SKM-1 (cell line): ENCODE data around the gene HPS1.
A peak's percentile ranks its signal among the peaks of the same experiment; 100 is the strongest.

Experiments
- DNase-seq: peaks from one replicate; lab custom pipeline; 2025; ENCODE audit not compliant: unreplicated experiment; lab: John Stamatoyannopoulos, UW

Gene HPS1

GRCh38 chr10:98433881-98434732 lies 12.6 kb downstream of the HPS1 start:
- DNase-seq = no peak

- DNase-seq = no peak
Measured at GRCh38 chr10:98433371-98433770, 13.4 kb downstream of the HPS1 start.

- no peak for DNase-seq
Measured at GRCh38 chr10:98432330-98432729, 14.4 kb downstream of the HPS1 start.

- no peak for DNase-seq
Measured at GRCh38 chr10:98431016-98431415, 15.7 kb downstream of the HPS1 start.

GRCh38 chr10:98430427-98430826 lies 16.3 kb downstream of the HPS1 start:
- DNase-seq = no peak

GRCh38 chr10:98429320-98430072 lies 17.2 kb downstream of the HPS1 start:
- no peak for DNase-seq

GRCh38 chr10:98427011-98427515 lies 19.7 kb downstream of the HPS1 start:
- no peak for DNase-seq

- peak; percentile 44 for DNase-seq
Measured at GRCh38 chr10:98425511-98426352, 21.0 kb downstream of the HPS1 start.

- no peak for DNase-seq
Measured at GRCh38 chr10:98424295-98425254, 22.2 kb downstream of the HPS1 start.

- DNase-seq = no peak
Measured at GRCh38 chr10:98423691-98424120, 23.0 kb downstream of the HPS1 start.

GRCh38 chr10:98422182-98422581 lies 24.6 kb downstream of the HPS1 start:
- DNase-seq = no peak

- DNase-seq = no peak
Measured at GRCh38 chr10:98420786-98421185, 25.9 kb downstream of the HPS1 start.

- no peak for DNase-seq
Measured at GRCh38 chr10:98419469-98420261, 27.1 kb downstream of the HPS1 start.

- DNase-seq = no peak
Measured at GRCh38 chr10:98418665-98419468, 27.9 kb downstream of the HPS1 start.

GRCh38 chr10:98417973-98418664 lies 28.6 kb downstream of the HPS1 start:
- no peak for DNase-seq

GRCh38 chr10:98417481-98417959 lies 29.2 kb downstream of the HPS1 start:
- DNase-seq = no peak

GRCh38 chr10:98416606-98417388 lies 29.9 kb downstream of the HPS1 start:
- DNase-seq = no peak
